ENCODE results near the gene PCDHB9.
"Not testable (repeated sequence)": the region's sequence is repeated elsewhere in the genome, so short reads cannot be mapped to it uniquely, and the experiment has no call there.

PCDHB9 gene

DNA sequence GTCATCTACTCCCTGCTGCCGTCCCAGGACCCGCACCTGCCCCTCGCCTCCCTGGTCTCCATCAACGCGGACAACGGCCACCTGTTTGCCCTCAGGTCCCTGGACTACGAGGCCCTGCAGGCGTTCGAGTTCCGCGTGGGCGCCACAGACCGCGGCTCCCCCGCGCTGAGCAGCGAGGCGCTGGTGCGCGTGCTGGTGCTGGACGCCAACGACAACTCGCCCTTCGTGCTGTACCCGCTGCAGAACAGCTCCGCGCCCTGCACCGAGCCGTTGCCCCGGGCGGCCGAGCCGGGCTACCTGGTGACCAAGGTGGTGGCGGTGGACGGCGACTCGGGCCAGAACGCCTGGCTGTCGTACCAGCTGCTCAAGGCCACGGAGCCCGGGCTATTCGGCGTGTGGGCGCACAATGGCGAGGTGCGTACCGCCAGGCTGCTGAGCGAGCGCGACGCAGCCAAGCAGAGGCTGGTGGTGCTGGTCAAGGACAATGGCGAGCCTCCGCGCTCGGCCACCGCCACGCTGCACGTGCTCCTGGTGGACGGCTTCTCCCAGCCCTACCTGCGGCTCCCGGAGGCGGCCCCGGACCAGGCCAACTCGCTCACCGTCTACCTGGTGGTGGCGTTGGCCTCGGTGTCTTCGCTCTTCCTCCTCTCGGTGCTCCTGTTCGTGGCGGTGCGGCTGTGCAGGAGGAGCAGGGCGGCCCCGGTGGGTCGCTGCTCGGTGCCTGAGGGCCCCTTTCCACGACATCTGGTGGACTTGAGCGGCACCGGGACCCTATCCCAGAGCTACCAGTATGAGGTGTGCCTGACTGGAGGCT, 12.5 kb upstream of the PCDHB9 start:
- not testable (repeated sequence) for H3K36me3 ChIP-seq (ENCODE audit: control insufficient read depth, insufficient read depth, low read length); H3K4me1 ChIP-seq (ENCODE audit: control insufficient read depth, insufficient read depth, low read length); H3K27me3 ChIP-seq (ENCODE audit: control insufficient read depth, insufficient read depth, low read length); H3K27ac ChIP-seq (ENCODE audit: low read depth, low read length); H3K4me3 ChIP-seq (ENCODE audit: low read length); H3K9ac ChIP-seq (ENCODE audit: low read length)

DNA sequence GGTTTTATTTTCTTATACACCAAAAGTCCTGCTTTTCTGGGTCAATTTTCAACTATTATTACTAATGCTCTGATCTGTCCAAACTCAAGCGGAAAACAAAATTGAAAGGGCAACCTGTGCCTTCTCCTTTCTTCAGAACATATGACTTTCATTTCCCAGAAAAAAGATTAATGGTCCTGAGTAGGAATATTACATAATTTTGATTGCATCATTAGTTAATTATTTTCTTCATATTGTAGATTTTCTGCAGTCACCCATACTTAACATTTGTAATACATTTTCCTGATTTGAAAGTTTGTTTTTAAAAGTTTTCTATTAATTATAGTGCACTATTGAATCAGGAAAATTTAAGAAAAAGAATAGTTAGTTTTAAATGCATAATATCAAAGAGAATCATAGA, 11.0 kb upstream of the PCDHB9 start:
- Histone ChIP-seq H3K36me3 (ENCODE audit: control insufficient read depth, insufficient read depth, low read length) (no peaks in the 10 kb centered on the region), H3K4me3 (ENCODE audit: low read length) (no peak overlapping the region), H3K27me3 (ENCODE audit: control insufficient read depth, insufficient read depth, low read length) (peaks cover 3% of the 10 kb centered on the region), H3K9ac (ENCODE audit: low read length) (no peak overlapping the region), H3K27ac (ENCODE audit: low read depth, low read length) (no peak overlapping the region), H3K4me1 (ENCODE audit: control insufficient read depth, insufficient read depth, low read length) (no peaks in the 10 kb centered on the region)

DNA sequence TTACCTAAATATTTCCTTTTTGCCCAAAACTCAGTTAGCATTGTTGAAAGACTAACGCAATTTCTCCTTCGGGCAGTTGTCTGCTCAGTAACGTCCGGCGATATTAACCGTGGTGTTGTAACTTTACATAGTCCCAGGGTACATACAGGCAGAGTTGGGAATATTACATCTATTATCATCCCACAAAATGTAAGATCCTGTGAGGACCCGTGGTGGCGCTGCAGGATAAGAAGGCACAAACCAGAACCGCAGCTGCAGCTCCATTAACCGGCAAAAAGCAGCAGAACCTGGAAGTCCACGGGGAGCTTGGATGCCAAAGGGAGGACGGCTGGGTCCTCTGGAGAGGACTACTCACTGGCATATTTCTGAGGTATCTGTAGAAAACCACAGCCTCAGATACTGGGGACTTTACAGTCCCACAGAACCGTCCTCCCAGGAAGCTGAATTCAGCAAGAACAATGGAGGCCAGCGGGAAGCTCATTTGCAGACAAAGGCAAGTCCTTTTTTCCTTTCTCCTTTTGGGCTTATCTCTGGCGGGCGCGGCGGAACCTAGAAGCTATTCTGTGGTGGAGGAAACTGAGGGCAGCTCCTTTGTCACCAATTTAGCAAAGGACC, 9.3 kb upstream of the PCDHB9 start, which contains the start of gene PCDHB8:
TSS of gene PCDHB8 (plus strand) at position 214 of the 615 bp plus-strand sequence. CDS start at position 459, 245 bp downstream.
- not testable (repeated sequence) for H3K4me3 ChIP-seq (ENCODE audit: low read length); H3K4me1 ChIP-seq (ENCODE audit: control insufficient read depth, insufficient read depth, low read length); H3K27ac ChIP-seq (ENCODE audit: low read depth, low read length); H3K27me3 ChIP-seq (ENCODE audit: control insufficient read depth, insufficient read depth, low read length); H3K9ac ChIP-seq (ENCODE audit: low read length); H3K36me3 ChIP-seq (ENCODE audit: control insufficient read depth, insufficient read depth, low read length)

DNA sequence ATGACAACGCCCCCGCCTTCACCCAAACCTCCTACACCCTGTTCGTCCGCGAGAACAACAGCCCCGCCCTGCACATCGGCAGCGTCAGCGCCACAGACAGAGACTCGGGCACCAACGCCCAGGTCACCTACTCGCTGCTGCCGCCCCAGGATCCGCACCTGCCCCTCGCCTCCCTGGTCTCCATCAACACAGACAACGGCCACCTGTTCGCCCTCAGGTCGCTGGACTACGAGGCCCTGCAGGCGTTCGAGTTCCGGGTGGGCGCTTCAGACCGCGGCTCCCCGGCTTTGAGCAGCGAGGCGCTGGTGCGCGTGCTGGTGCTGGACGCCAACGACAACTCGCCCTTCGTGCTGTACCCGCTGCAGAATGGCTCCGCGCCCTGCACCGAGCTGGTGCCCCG, 7.6 kb upstream of the PCDHB9 start:
- not testable (repeated sequence) for H3K36me3 ChIP-seq (ENCODE audit: control insufficient read depth, insufficient read depth, low read length); H3K4me1 ChIP-seq (ENCODE audit: control insufficient read depth, insufficient read depth, low read length); H3K4me3 ChIP-seq (ENCODE audit: low read length)

DNA sequence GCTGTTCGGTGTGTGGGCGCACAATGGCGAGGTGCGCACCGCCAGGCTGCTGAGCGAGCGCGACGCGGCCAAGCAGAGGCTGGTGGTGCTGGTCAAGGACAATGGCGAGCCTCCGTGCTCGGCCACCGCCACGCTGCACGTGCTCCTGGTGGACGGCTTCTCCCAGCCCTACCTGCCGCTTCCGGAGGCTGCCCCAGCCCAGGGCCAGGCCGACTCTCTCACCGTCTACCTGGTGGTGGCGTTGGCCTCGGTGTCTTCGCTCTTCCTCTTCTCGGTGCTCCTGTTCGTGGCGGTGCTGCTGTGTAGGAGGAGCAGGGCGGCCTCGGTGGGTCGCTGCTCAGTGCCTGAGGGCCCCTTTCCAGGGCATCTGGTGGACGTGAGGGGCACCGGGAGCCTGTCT, 7.1 kb upstream of the PCDHB9 start:
- not testable (repeated sequence) for H3K36me3 ChIP-seq (ENCODE audit: control insufficient read depth, insufficient read depth, low read length); H3K4me3 ChIP-seq (ENCODE audit: low read length); H3K4me1 ChIP-seq (ENCODE audit: control insufficient read depth, insufficient read depth, low read length); H3K9ac ChIP-seq (ENCODE audit: low read length); H3K27me3 ChIP-seq (ENCODE audit: control insufficient read depth, insufficient read depth, low read length); H3K27ac ChIP-seq (ENCODE audit: low read depth, low read length)

More for the DNA sequence above, 7.6 kb upstream of the PCDHB9 start:
- not testable (repeated sequence) for H3K27ac ChIP-seq (ENCODE audit: low read depth, low read length); H3K9ac ChIP-seq (ENCODE audit: low read length); H3K27me3 ChIP-seq (ENCODE audit: control insufficient read depth, insufficient read depth, low read length)

DNA sequence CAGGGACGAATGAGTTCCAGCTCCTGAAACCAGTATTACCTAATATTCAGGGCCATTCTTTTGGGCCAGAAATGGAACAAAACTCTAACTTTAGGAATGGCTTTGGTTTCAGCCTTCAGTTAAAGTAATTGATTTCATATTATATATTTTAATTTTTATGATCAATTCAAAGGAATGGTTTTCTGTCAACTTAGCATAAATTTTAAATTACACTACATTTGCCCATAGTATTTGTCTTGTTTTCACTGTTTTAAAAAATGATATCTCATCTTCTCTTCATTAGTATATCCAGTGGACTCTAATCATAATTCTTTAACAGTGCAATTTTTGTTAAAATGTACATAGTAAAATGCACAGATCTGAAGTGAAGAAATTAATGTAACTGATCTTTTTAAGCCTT, 6.6 kb upstream of the PCDHB9 start:
- Histone ChIP-seq H3K36me3 (ENCODE audit: control insufficient read depth, insufficient read depth, low read length) (no peaks in the 10 kb centered on the region), H3K4me3 (ENCODE audit: low read length) (no peak overlapping the region), H3K9ac (ENCODE audit: low read length) (no peak overlapping the region), H3K27me3 (ENCODE audit: control insufficient read depth, insufficient read depth, low read length) (no peaks in the 10 kb centered on the region), H3K27ac (ENCODE audit: low read depth, low read length) (no peak overlapping the region), H3K4me1 (ENCODE audit: control insufficient read depth, insufficient read depth, low read length) (no peaks in the 10 kb centered on the region)

DNA sequence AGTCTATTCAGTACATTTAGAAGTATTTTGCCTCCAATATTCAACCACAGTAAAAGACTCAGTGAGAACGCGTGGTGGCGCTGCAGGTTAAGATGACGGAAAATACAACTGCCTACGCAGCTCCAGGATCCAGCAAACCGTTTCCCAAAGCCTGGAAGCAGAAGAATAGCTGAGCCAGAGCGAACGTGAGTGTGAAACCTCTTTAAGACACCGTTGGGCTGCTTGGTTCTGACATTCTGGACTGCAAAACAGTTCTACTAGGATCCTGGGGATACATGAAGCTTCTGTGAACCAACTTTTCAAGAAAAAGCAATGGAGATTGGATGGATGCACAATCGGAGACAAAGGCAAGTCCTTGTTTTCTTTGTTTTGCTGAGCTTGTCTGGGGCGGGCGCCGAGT, 4.7 kb upstream of the PCDHB9 start, which contains the start of gene PCDHB16:
TSS of gene PCDHB16 (plus strand) at position 140 of the 400 bp plus-strand sequence. CDS start at position 313, 173 bp downstream.
- Histone ChIP-seq H3K36me3 (ENCODE audit: control insufficient read depth, insufficient read depth, low read length) (no peaks in the 10 kb centered on the region), H3K27ac (ENCODE audit: low read depth, low read length) (no peak within 1 kb of the TSS), H3K9ac (ENCODE audit: low read length) (no peak within 1 kb of the TSS), H3K4me3 (ENCODE audit: low read length) (peak within 1 kb of the TSS; percentile 28), H3K4me1 (ENCODE audit: control insufficient read depth, insufficient read depth, low read length) (no peaks in the 10 kb centered on the region), H3K27me3 (ENCODE audit: control insufficient read depth, insufficient read depth, low read length) (no peaks in the 10 kb centered on the region)

DNA sequence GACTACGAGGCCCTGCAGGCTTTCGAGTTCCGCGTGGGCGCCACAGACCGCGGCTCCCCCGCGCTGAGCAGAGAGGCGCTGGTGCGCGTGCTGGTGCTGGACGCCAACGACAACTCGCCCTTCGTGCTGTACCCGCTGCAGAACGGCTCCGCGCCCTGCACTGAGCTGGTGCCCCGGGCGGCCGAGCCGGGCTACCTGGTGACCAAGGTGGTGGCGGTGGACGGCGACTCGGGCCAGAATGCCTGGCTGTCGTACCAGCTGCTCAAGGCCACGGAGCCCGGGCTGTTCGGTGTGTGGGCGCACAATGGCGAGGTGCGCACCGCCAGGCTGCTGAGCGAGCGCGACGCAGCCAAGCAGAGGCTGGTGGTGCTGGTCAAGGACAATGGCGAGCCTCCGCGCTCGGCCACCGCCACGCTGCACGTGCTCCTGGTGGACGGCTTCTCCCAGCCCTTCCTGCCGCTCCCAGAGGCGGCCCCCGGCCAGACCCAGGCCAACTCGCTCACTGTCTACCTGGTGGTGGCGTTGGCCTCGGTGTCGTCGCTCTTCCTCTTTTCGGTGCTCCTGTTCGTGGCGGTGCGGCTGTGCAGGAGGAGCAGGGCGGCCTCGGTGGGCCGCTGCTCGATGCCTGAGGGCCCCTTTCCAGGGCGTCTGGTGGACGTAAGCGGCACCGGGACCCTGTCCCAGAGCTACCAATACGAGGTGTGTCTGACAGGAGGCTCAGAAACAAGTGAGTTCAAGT, 2.7 kb upstream of the PCDHB9 start:
- not testable (repeated sequence) for H3K4me3 ChIP-seq (ENCODE audit: low read length); H3K4me1 ChIP-seq (ENCODE audit: control insufficient read depth, insufficient read depth, low read length); H3K36me3 ChIP-seq (ENCODE audit: control insufficient read depth, insufficient read depth, low read length); H3K9ac ChIP-seq (ENCODE audit: low read length); H3K27ac ChIP-seq (ENCODE audit: low read depth, low read length); H3K27me3 ChIP-seq (ENCODE audit: control insufficient read depth, insufficient read depth, low read length)

DNA sequence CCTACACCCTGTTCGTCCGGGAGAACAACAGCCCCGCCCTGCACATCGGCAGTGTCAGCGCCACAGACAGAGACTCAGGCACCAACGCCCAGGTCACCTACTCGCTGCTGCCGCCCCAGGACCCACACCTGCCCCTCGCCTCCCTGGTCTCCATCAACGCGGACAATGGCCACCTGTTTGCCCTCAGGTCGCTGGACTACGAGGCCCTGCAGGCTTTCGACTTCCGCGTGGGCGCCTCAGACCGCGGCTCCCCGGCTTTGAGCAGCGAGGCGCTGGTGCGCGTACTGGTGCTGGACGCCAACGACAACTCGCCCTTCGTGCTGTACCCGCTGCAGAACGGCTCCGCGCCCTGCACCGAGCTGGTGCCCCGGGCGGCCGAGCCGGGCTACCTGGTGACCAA, 1.7 kb downstream of the PCDHB9 start:
- not testable (repeated sequence) for H3K27me3 ChIP-seq (ENCODE audit: control insufficient read depth, insufficient read depth, low read length); H3K9ac ChIP-seq (ENCODE audit: low read length); H3K4me1 ChIP-seq (ENCODE audit: control insufficient read depth, insufficient read depth, low read length); H3K36me3 ChIP-seq (ENCODE audit: control insufficient read depth, insufficient read depth, low read length); H3K27ac ChIP-seq (ENCODE audit: low read depth, low read length); H3K4me3 ChIP-seq (ENCODE audit: low read length)

DNA sequence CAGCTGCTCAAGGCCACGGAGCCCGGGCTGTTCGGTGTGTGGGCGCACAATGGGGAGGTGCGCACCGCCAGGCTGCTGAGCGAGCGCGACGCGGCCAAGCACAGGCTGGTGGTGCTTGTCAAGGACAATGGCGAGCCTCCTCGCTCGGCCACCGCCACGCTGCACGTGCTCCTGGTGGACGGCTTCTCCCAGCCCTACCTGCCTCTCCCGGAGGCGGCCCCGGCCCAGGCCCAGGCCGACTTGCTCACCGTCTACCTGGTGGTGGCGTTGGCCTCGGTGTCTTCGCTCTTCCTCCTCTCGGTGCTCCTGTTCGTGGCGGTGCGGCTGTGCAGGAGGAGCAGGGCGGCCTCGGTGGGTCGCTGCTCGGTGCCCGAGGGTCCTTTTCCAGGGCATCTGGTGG, 2.2 kb downstream of the PCDHB9 start:
- not testable (repeated sequence) for H3K27me3 ChIP-seq (ENCODE audit: control insufficient read depth, insufficient read depth, low read length); H3K36me3 ChIP-seq (ENCODE audit: control insufficient read depth, insufficient read depth, low read length); H3K27ac ChIP-seq (ENCODE audit: low read depth, low read length); H3K4me1 ChIP-seq (ENCODE audit: control insufficient read depth, insufficient read depth, low read length); H3K4me3 ChIP-seq (ENCODE audit: low read length); H3K9ac ChIP-seq (ENCODE audit: low read length)

DNA sequence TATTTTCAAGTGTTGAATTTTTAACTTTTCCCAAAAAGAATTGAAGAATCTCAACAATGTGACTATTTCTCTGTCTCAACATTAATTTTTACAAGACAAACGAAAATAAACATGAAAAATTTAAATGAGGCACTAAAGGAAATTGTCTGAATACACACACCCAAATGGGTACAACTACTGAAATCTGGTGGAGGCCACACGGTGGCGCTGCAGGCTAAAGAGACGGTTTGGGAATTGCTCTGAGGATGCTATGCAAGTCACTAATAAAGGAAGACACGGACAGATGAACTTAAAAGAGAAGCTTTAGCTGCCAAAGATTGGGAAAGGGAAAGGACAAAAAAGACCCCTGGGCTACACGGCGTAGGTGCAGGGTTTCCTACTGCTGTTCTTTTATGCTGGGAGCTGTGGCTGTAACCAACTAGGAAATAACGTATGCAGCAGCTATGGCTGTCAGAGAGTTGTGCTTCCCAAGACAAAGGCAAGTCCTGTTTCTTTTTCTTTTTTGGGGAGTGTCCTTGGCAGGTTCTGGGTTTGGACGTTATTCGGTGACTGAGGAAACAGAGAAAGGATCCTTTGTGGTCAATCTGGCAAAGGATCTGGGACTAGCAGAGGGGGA, 5.3 kb downstream of the PCDHB9 start, which contains the start of gene PCDHB10:
TSS of gene PCDHB10 (plus strand) at position 244 of the 616 bp plus-strand sequence. CDS start at position 444, 200 bp downstream.
- no peaks in the 10 kb centered on the region for H3K27me3 ChIP-seq (ENCODE audit: control insufficient read depth, insufficient read depth, low read length)
- no peak within 1 kb of the TSS for H3K9ac ChIP-seq (ENCODE audit: low read length)
- no peaks in the 10 kb centered on the region for H3K36me3 ChIP-seq (ENCODE audit: control insufficient read depth, insufficient read depth, low read length)
- no peak within 1 kb of the TSS for H3K27ac ChIP-seq (ENCODE audit: low read depth, low read length)
- no peaks in the 10 kb centered on the region for H3K4me1 ChIP-seq (ENCODE audit: control insufficient read depth, insufficient read depth, low read length)
- peak within 1 kb of the TSS; percentile 32 for H3K4me3 ChIP-seq (ENCODE audit: low read length)

DNA sequence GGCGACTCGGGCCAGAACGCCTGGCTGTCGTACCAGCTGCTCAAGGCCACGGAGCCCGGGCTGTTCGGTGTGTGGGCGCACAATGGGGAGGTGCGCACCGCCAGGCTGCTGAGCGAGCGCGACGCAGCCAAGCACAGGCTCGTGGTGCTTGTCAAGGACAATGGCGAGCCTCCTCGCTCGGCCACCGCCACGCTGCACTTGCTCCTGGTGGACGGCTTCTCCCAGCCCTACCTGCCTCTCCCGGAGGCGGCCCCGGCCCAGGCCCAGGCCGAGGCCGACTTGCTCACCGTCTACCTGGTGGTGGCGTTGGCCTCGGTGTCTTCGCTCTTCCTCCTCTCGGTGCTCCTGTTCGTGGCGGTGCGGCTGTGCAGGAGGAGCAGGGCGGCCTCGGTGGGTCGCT, 7.4 kb downstream of the PCDHB9 start:
- not testable (repeated sequence) for H3K9ac ChIP-seq (ENCODE audit: low read length); H3K4me3 ChIP-seq (ENCODE audit: low read length)

More for the DNA sequence above, 7.4 kb downstream of the PCDHB9 start:
- H3K4me1 ChIP-seq (ENCODE audit: control insufficient read depth, insufficient read depth, low read length); H3K27ac ChIP-seq (ENCODE audit: low read depth, low read length); H3K36me3 ChIP-seq (ENCODE audit: control insufficient read depth, insufficient read depth, low read length); H3K27me3 ChIP-seq (ENCODE audit: control insufficient read depth, insufficient read depth, low read length): not testable (repeated sequence)
